DND-41 (cell line): Measurements from ENCODE around the gene OR6N1.

Source experiments
- EZH2 ChIP-seq: IDR thresholded peaks from 3 replicates; pipeline ENCODE4 v1.6.1; 2012; ENCODE audit warnings: borderline replicate concordance, low read depth, mild to moderate bottlenecking, moderate library complexity, low read length, inconsistent platforms; ENCODE audit not compliant: severe bottlenecking
- TF ChIP-seq, protein P1 (sequence below): IDR thresholded peaks from 2 replicates; pipeline ENCODE4 v1.5.1; 2012; ENCODE audit warnings: borderline replicate concordance, low read length, moderate library complexity, mild to moderate bottlenecking; ENCODE audit not compliant: poor library complexity, severe bottlenecking; ENCODE audit errors: extremely low read depth

GRCh38 chr1:158724442-158724841, 47.6 kb downstream of the OR6N1 start:
- TF ChIP-seq, protein P1, sequence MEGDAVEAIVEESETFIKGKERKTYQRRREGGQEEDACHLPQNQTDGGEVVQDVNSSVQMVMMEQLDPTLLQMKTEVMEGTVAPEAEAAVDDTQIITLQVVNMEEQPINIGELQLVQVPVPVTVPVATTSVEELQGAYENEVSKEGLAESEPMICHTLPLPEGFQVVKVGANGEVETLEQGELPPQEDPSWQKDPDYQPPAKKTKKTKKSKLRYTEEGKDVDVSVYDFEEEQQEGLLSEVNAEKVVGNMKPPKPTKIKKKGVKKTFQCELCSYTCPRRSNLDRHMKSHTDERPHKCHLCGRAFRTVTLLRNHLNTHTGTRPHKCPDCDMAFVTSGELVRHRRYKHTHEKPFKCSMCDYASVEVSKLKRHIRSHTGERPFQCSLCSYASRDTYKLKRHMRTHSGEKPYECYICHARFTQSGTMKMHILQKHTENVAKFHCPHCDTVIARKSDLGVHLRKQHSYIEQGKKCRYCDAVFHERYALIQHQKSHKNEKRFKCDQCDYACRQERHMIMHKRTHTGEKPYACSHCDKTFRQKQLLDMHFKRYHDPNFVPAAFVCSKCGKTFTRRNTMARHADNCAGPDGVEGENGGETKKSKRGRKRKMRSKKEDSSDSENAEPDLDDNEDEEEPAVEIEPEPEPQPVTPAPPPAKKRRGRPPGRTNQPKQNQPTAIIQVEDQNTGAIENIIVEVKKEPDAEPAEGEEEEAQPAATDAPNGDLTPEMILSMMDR, result no peak
- no peak for TF ChIP-seq EZH2
